Nephron (organoid): ENCODE results near the gene ARFGEF2.

Experiments used
- H3K27ac Mint-ChIP-seq, 3 experiments: 2 replicates each; pipeline ENCODE4 v1.8.0; 2020; ENCODE audit warnings: mixed read lengths in 3 of 3, mild to moderate bottlenecking in 2 of 3, moderate library complexity in 1 of 3
- H3K27me3 Mint-ChIP-seq: 2 replicates; pipeline ENCODE4 v1.8.0; 2021; ENCODE audit warnings: low read depth, mild to moderate bottlenecking, moderate library complexity, mixed read lengths
- H3K36me3 Mint-ChIP-seq: 2 replicates; pipeline ENCODE4 v1.8.0; 2020; ENCODE audit warnings: low read depth, mixed read lengths
- H3K4me1 Mint-ChIP-seq: 2 replicates; pipeline ENCODE4 v1.8.0; 2020; ENCODE audit warnings: mixed read lengths
- H3K4me3 Mint-ChIP-seq, 3 experiments: 2 replicates each; pipeline ENCODE4 v1.8.0; 2020; ENCODE audit warnings: mild to moderate bottlenecking in 3 of 3, mixed read lengths in 3 of 3, moderate library complexity in 2 of 3
- H3K9me3 Mint-ChIP-seq: 2 replicates; pipeline ENCODE4 v1.8.0; 2020; ENCODE audit warnings: mixed read lengths
- CTCF ChIP-seq, 3 experiments: fragments of 200-600 bp; sonication (generic); IDR thresholded peaks; one replicate each; pipeline ENCODE4 v1.5.0; 2021; ENCODE audit warnings: antibody characterized with exemption in 3 of 3; ENCODE audit not compliant: unreplicated experiment in 3 of 3

Gene ARFGEF2

GRCh38 chr20:48940170-48940569 is 18.7 kb downstream of the ARFGEF2 start:
- Mint-ChIP-seq H3K4me1 (no peaks in the 10 kb centered on the region), H3K36me3 (peaks cover 26% of the 10 kb centered on the region), H3K27ac (no peak overlapping the region), H3K4me3 (no peak overlapping the region), H3K9me3 (peaks cover 8% of the 10 kb centered on the region), H3K27me3 (no peaks in the 10 kb centered on the region)
- no peak for TF ChIP-seq CTCF (IDR thresholded peaks at IDR 0.05; ENCODE audit: unreplicated experiment in 3 of 3)

DNA sequence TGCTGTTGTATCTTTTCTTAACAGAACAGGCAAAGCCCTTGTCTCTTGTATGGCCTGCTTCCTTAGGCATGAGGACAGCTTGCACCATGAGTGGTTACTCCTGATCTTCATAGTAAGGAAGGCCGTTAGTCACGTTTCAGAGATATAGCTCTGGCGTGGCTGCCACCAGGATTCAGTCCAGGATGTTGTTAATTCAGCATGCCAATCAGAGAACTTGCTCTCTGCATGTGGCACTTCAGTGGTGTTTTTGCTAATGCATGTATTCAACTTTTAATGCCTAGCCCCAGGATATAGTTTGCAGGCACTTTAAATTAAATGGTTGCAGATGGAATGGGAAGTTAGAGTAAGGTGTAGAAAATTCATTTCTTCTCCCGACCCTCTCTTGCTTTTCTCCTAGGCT is 20.0 kb downstream of the ARFGEF2 start:
- H3K4me1 Mint-ChIP-seq, result no peaks in the 10 kb centered on the region
- H3K27me3 Mint-ChIP-seq, result no peaks in the 10 kb centered on the region
- H3K9me3 Mint-ChIP-seq, result peaks cover 8% of the 10 kb centered on the region
- no peak for TF ChIP-seq CTCF (IDR thresholded peaks at IDR 0.05; ENCODE audit: unreplicated experiment in 3 of 3)
- no peak overlapping the region for H3K27ac Mint-ChIP-seq
- H3K36me3 Mint-ChIP-seq, result peaks cover 26% of the 10 kb centered on the region
- H3K4me3 Mint-ChIP-seq, result no peak overlapping the region

DNA sequence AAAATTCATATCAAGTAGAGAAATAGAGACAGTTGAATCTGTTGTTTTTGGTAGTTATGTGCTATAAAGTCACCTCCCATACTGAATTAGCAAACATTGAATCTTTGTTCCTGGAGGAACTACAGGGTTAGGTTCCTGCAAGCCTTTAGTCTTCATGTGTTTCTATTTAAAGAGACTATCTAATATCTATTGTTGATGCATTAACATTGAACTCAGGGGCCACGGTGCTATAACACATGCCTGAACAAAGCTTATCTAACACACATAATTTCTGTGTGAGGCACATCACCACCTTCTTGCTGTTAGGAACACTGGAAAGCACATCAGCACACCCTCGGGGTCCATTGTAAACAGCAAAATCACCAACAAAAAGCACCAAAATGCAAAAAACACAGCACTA is 21.2 kb downstream of the ARFGEF2 start:
- Mint-ChIP-seq H3K9me3 (no peaks in the 10 kb centered on the region), H3K36me3 (peaks cover 13% of the 10 kb centered on the region), H3K4me1 (no peaks in the 10 kb centered on the region), H3K4me3 (no peak overlapping the region), H3K27me3 (no peaks in the 10 kb centered on the region), H3K27ac (no peak overlapping the region)
- TF ChIP-seq CTCF (IDR thresholded peaks at IDR 0.05; ENCODE audit: unreplicated experiment in 3 of 3), result no peak

- H3K36me3 Mint-ChIP-seq, result peaks cover 16% of the 10 kb centered on the region
- no peaks in the 10 kb centered on the region for H3K4me1 Mint-ChIP-seq
Measured at GRCh38 chr20:48944663-48945297, 23.3 kb downstream of the ARFGEF2 start.

GRCh38 chr20:48945840-48946514 is 24.5 kb downstream of the ARFGEF2 start:
- Mint-ChIP-seq H3K36me3 (peaks cover 19% of the 10 kb centered on the region), H3K27me3 (no peaks in the 10 kb centered on the region), H3K9me3 (no peaks in the 10 kb centered on the region), H3K27ac (peak overlapping the region in 1 of 3 experiments; percentile 53), H3K4me1 (no peaks in the 10 kb centered on the region), H3K4me3 (no peak overlapping the region)
- no peak for TF ChIP-seq CTCF (IDR thresholded peaks at IDR 0.05; ENCODE audit: unreplicated experiment in 3 of 3)

More at GRCh38 chr20:48944663-48945297, 23.3 kb downstream of the ARFGEF2 start:
- peak overlapping the region in 1 of 3 experiments; percentile 53 for H3K27ac Mint-ChIP-seq
- TF ChIP-seq CTCF (IDR thresholded peaks at IDR 0.05; ENCODE audit: unreplicated experiment in 3 of 3), result no peak
- no peaks in the 10 kb centered on the region for H3K27me3 Mint-ChIP-seq
- no peak overlapping the region for H3K4me3 Mint-ChIP-seq
- no peaks in the 10 kb centered on the region for H3K9me3 Mint-ChIP-seq

DNA sequence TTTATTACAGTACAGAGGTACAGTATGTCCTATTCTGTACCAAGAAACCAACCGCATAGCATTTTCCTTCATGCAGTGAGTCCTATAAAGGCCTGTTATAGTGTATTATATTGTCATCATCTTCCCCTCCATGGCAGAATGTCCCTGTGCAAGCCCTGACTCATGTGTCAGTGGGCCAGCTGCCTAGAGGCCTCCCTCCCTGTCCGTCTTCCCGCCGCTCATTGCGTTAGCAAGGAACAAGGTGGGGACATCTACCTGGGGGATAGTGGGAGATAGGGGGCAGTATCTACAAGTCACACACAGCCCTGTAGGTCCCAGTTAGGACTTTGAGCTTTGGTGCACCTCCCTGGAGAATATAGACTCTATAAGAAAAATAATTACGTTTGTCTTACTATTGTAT is 27.1 kb downstream of the ARFGEF2 start:
- no peak overlapping the region for H3K4me3 Mint-ChIP-seq
- peaks cover 21% of the 10 kb centered on the region for H3K36me3 Mint-ChIP-seq
- H3K4me1 Mint-ChIP-seq, result no peaks in the 10 kb centered on the region
- H3K9me3 Mint-ChIP-seq, result no peaks in the 10 kb centered on the region
- no peaks in the 10 kb centered on the region for H3K27me3 Mint-ChIP-seq
- no peak overlapping the region for H3K27ac Mint-ChIP-seq
- no peak for TF ChIP-seq CTCF (IDR thresholded peaks at IDR 0.05; ENCODE audit: unreplicated experiment in 3 of 3)
